Endothelial cell (in vitro differentiated cells): ENCODE measurements around the gene PHF2. TPM values are rescaled to one million over a fixed set of nuclear protein-coding genes. Genes with fewer than 3 reads are reported as not detected.

Source experiments
- DNase-seq: peaks from one replicate; pipeline ENCODE4 v3.0.0; 2021; ENCODE audit warnings: low spot score
- H3K27ac Mint-ChIP-seq: one replicate; pipeline ENCODE4 v1.8.0; 2021; ENCODE audit warnings: mixed read lengths, inconsistent platforms; ENCODE audit not compliant: unreplicated experiment
- H3K27me3 Mint-ChIP-seq: one replicate; pipeline ENCODE4 v1.8.0; 2021; ENCODE audit warnings: mild to moderate bottlenecking, moderate library complexity, mixed read lengths, inconsistent platforms; ENCODE audit not compliant: unreplicated experiment
- H3K36me3 Mint-ChIP-seq: one replicate; pipeline ENCODE4 v1.8.0; 2021; ENCODE audit warnings: mild to moderate bottlenecking, low read depth, mixed read lengths, inconsistent platforms; ENCODE audit not compliant: unreplicated experiment
- H3K4me1 Mint-ChIP-seq: one replicate; pipeline ENCODE4 v1.8.0; 2021; ENCODE audit warnings: mild to moderate bottlenecking, mixed read lengths, inconsistent platforms; ENCODE audit not compliant: unreplicated experiment
- H3K4me3 Mint-ChIP-seq: one replicate; pipeline ENCODE4 v1.8.0; 2021; ENCODE audit warnings: mild to moderate bottlenecking, mixed read lengths, inconsistent platforms; ENCODE audit not compliant: unreplicated experiment
- H3K9me3 Mint-ChIP-seq: one replicate; pipeline ENCODE4 v1.8.0; 2021; ENCODE audit warnings: mixed read lengths, inconsistent platforms; ENCODE audit not compliant: unreplicated experiment
- total RNA-seq: library from RNA; stranded (reverse); fragmentation: NEBNext Ultra II Directional; extraction: Animal tissue kit (Norgen Biotek cat#: 25700); gene quantifications from one replicate; pipeline ENCODE4 v1.2.1, GENCODE V29; 2021; ENCODE audit not compliant: unreplicated experiment
- TF ChIP-seq, protein P1 (sequence below): fragments of 200-600 bp; sonication (generic); IDR thresholded peaks from one replicate; pipeline ENCODE4 v1.5.0; 2021; ENCODE audit warnings: antibody characterized with exemption; ENCODE audit not compliant: unreplicated experiment

Gene PHF2
- total RNA-seq, 1 donor from 2014 or later = 20.9 TPM

DNA sequence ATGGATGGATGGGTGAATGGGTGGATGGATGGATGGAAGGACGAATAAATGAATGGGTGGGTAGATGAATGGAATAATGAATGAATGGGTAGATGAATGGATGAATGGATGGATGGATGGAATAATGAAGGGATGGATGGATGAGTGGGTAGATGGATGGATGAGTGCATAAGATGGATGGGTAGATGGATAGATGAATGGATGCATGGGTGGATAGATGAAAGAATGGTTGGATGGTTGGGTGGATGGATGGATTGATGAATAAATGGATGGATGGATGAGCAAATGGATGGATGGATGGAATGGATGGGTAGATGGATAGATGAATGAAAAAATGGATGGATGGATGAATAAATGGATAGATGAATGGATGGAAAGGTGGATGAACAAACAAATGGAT is 85.2 kb downstream of the PHF2 start:
- H3K9me3 Mint-ChIP-seq = no peaks in the 10 kb centered on the region

GRCh38 chr9:93662016-93662638 is 85.7 kb downstream of the PHF2 start:
- Mint-ChIP-seq H3K9me3 (no peaks in the 10 kb centered on the region), H3K36me3 (peaks cover 18% of the 10 kb centered on the region), H3K4me3 (no peak overlapping the region), H3K4me1 (no peaks in the 10 kb centered on the region), H3K27ac (no peak overlapping the region), H3K27me3 (peaks cover 6% of the 10 kb centered on the region)
- no peak for DNase-seq
- TF ChIP-seq, protein P1, sequence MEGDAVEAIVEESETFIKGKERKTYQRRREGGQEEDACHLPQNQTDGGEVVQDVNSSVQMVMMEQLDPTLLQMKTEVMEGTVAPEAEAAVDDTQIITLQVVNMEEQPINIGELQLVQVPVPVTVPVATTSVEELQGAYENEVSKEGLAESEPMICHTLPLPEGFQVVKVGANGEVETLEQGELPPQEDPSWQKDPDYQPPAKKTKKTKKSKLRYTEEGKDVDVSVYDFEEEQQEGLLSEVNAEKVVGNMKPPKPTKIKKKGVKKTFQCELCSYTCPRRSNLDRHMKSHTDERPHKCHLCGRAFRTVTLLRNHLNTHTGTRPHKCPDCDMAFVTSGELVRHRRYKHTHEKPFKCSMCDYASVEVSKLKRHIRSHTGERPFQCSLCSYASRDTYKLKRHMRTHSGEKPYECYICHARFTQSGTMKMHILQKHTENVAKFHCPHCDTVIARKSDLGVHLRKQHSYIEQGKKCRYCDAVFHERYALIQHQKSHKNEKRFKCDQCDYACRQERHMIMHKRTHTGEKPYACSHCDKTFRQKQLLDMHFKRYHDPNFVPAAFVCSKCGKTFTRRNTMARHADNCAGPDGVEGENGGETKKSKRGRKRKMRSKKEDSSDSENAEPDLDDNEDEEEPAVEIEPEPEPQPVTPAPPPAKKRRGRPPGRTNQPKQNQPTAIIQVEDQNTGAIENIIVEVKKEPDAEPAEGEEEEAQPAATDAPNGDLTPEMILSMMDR = no peak

More for the DNA sequence above, 85.2 kb downstream of the PHF2 start:
- no peak overlapping the region for H3K27ac Mint-ChIP-seq
- no peak for DNase-seq
- peaks cover 8% of the 10 kb centered on the region for H3K27me3 Mint-ChIP-seq
- H3K4me3 Mint-ChIP-seq = no peak overlapping the region
- no peaks in the 10 kb centered on the region for H3K4me1 Mint-ChIP-seq
- TF ChIP-seq, protein P1 = no peak
- H3K36me3 Mint-ChIP-seq = peaks cover 18% of the 10 kb centered on the region

DNA sequence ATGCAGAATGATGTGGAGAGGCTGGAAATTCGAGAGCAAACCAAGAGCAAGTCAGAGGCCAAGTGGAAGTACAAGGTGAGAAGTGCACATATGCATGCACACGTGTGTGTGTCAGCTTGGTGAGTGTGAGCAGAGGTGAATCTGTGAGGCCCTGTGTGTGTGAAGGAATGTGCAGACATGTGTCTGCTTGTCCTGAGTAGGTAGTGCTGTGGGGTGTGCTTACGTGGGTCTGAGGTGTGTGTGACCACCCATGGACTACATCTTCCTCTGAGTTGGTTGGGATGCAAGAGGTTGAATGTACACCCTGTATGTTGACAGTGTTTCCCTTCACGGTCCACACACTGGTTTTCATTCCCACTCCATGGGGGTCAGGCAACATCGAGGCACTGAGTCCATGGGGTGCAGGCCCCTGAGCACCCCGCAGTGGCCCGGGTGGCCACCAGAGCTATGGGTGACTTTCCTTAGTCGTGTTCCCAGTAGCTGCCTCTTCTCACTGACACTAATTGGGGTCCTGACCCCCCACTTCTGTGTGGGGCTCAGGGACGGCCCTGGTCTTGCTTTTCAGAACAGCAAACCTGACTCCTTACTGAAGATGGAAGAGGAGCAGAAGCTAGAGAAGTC is 86.7 kb downstream of the PHF2 start:
- no peak overlapping the region for H3K27ac Mint-ChIP-seq
- peaks cover 3% of the 10 kb centered on the region for H3K4me1 Mint-ChIP-seq
- H3K9me3 Mint-ChIP-seq = no peaks in the 10 kb centered on the region
- TF ChIP-seq, protein P1 = no peak
- peaks cover 2% of the 10 kb centered on the region for H3K27me3 Mint-ChIP-seq
- H3K36me3 Mint-ChIP-seq = peaks cover 13% of the 10 kb centered on the region
- no peak overlapping the region for H3K4me3 Mint-ChIP-seq
- no peak for DNase-seq

DNA sequence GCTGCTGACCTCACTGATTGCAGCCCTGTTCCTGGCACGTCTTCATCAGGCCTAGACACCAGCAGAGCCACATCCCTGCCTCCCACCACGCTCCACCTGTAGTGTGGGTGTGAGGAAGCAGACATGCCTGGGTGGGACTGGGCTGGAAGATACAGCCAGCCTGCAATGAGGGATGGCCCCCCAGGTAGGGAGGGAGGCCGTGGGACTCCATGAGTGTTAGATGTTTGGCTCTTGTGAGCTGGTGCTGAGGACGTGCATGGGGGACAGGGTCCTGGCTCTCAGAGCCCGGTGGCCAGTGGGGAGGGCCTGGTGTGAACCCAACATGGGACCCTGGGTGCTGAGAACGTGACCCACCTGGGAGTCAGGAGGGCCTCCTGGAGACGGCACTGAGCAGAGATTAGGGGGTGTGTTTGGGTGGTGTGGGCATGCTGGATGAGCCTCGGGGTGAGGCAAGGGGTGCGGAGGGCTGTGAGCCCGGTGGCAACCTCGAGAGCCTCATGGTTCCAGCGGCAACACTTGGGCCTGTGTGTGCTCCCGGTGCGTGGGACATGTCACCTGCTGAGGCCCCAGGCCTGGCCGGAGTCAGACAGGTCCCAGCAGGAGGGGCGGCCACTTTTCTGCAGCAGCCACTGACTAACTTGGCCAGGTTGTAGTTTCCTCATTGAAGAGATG is 87.6 kb downstream of the PHF2 start:
- Mint-ChIP-seq H3K4me1 (peaks cover 3% of the 10 kb centered on the region), H3K27ac (no peak overlapping the region), H3K27me3 (peaks cover 5% of the 10 kb centered on the region), H3K36me3 (peaks cover 17% of the 10 kb centered on the region), H3K4me3 (no peak overlapping the region), H3K9me3 (no peaks in the 10 kb centered on the region)
- TF ChIP-seq, protein P1 = no peak
- DNase-seq = no peak
